Progenitor cell of endocrine pancreas (in vitro differentiated cells): Measurements from ENCODE around the gene KDELR3. TPM values are rescaled to one million over a fixed set of nuclear protein-coding genes. Genes with fewer than 3 reads are reported as not detected.

Experiments used
- DNase-seq: peaks from one replicate; pipeline ENCODE4 v3.0.0; 2021; ENCODE audit warnings: low spot score; ENCODE audit not compliant: unreplicated experiment
- H3K27ac Mint-ChIP-seq: 2 replicates; pipeline ENCODE4 v1.8.0; 2021; ENCODE audit warnings: mild to moderate bottlenecking, moderate library complexity, mixed read lengths
- H3K27me3 Mint-ChIP-seq: 2 replicates; pipeline ENCODE4 v1.8.0; 2021; ENCODE audit warnings: mixed read lengths
- H3K36me3 Mint-ChIP-seq: 2 replicates; pipeline ENCODE4 v1.8.0; 2022; ENCODE audit warnings: mixed read lengths; ENCODE audit not compliant: insufficient read depth
- H3K4me1 Mint-ChIP-seq: 2 replicates; pipeline ENCODE4 v1.8.0; 2021; ENCODE audit warnings: low read depth, mixed read lengths
- H3K4me3 Mint-ChIP-seq: 2 replicates; pipeline ENCODE4 v1.8.0; 2021; ENCODE audit warnings: low read depth, mild to moderate bottlenecking, moderate library complexity, mixed read lengths
- H3K9me3 Mint-ChIP-seq: 2 replicates; pipeline ENCODE4 v1.8.0; 2021; ENCODE audit warnings: low read depth, mixed read lengths
- total RNA-seq: library from RNA; stranded (reverse); gene quantifications from 2 replicates; pipeline ENCODE4 v1.2.1, GENCODE V29; 2021
- TF ChIP-seq, protein P1 (sequence below): fragments of 200-600 bp; sonication (generic); IDR thresholded peaks from one replicate; pipeline ENCODE4 v1.5.0; 2021; ENCODE audit warnings: antibody characterized with exemption, mild to moderate bottlenecking; ENCODE audit not compliant: unreplicated experiment

The KDELR3 gene
- total RNA-seq, 1 donor from 2014 or later = 5.7 TPM

DNA sequence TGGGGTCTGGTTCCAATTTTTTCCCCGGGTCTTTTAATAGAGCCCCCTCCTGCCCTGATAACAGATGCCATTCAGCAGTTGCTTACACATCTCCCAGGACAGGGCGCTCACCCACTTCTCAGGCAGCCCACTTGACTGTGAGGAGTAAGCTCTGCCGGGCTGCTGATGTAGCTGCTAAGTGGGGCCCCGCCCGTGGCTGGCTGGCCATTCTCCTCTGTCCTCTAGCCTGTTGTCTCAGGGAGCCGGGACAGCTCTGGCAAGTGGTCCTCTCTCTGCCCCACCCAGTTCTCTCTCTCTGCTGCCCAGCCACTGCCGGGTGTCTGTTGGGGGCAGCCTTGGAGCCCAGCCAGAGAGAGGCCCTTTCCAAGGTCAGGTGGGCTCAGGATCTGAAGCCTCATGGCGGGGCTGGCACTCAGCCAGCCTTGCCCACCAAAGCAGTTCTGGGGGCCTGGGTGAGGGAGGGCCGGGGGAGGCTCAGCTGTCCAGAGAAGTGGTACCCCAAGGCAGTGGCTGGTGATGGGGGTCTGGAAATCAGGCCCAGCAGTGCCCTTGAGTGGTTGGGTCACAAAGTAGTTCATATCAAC is 21.8 kb upstream of the KDELR3 start:
- H3K4me1 Mint-ChIP-seq = peaks cover 3% of the 10 kb centered on the region
- no peak overlapping the region for H3K4me3 Mint-ChIP-seq
- TF ChIP-seq, protein P1, sequence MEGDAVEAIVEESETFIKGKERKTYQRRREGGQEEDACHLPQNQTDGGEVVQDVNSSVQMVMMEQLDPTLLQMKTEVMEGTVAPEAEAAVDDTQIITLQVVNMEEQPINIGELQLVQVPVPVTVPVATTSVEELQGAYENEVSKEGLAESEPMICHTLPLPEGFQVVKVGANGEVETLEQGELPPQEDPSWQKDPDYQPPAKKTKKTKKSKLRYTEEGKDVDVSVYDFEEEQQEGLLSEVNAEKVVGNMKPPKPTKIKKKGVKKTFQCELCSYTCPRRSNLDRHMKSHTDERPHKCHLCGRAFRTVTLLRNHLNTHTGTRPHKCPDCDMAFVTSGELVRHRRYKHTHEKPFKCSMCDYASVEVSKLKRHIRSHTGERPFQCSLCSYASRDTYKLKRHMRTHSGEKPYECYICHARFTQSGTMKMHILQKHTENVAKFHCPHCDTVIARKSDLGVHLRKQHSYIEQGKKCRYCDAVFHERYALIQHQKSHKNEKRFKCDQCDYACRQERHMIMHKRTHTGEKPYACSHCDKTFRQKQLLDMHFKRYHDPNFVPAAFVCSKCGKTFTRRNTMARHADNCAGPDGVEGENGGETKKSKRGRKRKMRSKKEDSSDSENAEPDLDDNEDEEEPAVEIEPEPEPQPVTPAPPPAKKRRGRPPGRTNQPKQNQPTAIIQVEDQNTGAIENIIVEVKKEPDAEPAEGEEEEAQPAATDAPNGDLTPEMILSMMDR = no peak
- H3K27ac Mint-ChIP-seq = no peak overlapping the region
- no peak for DNase-seq
- H3K9me3 Mint-ChIP-seq = no peaks in the 10 kb centered on the region
- H3K36me3 Mint-ChIP-seq = no peaks in the 10 kb centered on the region
- H3K27me3 Mint-ChIP-seq = peaks cover 34% of the 10 kb centered on the region

DNA sequence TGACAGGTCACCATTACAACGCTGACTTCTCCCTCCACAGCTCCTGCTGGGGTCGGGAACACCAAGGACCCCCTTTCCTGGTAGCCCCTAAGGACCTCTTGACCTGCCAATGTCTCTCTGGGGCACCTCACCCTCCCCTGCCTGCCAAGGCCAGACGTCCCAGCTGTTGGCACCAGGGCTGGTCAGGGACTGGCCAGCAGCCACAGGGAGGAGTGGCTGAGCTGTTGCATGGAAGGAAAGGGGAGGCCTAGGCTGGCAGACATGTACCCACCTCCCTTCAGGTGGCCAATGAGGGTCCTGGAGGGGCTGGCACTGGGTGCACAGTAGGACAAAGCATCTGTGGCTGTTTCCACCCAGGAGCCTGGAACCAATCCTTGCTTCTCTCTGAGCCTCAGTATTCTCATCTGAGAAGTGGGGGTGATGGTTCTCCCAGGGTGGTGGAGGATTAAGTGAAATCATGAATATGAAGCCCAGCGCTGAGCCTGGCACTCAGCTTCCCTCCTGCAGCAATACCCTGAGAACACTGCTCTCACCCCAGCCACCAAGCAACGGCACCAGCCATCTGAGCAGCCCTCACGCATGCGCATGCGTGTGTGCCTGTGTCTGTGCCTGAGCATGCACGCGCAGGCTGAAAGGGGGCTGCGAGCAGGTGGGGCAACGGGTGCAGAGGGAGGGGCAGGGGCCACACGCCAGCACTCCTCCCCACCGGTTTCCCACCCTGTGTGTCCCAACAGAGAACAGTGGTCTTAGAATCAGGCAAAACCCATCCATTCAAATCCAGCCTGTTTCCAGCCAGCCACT is 18.8 kb upstream of the KDELR3 start:
- Mint-ChIP-seq H3K4me1 (no peaks in the 10 kb centered on the region), H3K4me3 (no peak overlapping the region), H3K27me3 (peaks cover 48% of the 10 kb centered on the region), H3K36me3 (no peaks in the 10 kb centered on the region), H3K27ac (no peak overlapping the region), H3K9me3 (no peaks in the 10 kb centered on the region)
- DNase-seq = no peak
- TF ChIP-seq, protein P1 = no peak

DNA sequence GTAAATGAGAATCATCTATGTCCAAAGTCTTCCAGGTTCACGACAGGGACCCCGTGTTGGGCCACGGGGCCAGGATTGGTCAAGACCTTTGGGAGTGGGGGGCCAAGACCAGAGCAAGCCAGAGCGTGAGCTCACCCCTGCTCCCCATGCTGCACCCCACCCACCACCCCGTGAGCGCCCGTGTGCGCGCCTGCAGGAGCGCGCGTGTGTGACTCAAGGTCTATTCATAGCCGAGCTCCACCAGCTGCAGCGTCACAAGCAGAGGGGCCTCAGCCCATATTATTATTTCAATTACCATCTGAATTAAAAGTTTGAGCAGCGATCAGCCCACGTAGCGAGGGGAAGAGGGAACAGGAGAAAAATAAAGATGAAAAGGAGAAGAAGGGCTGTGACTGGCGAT is 18.1 kb upstream of the KDELR3 start:
- peaks cover 3% of the 10 kb centered on the region for H3K4me1 Mint-ChIP-seq
- TF ChIP-seq, protein P1 = no peak
- no peak overlapping the region for H3K4me3 Mint-ChIP-seq
- no peak overlapping the region for H3K27ac Mint-ChIP-seq
- no peaks in the 10 kb centered on the region for H3K36me3 Mint-ChIP-seq
- H3K27me3 Mint-ChIP-seq = peaks cover 50% of the 10 kb centered on the region
- no peaks in the 10 kb centered on the region for H3K9me3 Mint-ChIP-seq
- no peak for DNase-seq

DNA sequence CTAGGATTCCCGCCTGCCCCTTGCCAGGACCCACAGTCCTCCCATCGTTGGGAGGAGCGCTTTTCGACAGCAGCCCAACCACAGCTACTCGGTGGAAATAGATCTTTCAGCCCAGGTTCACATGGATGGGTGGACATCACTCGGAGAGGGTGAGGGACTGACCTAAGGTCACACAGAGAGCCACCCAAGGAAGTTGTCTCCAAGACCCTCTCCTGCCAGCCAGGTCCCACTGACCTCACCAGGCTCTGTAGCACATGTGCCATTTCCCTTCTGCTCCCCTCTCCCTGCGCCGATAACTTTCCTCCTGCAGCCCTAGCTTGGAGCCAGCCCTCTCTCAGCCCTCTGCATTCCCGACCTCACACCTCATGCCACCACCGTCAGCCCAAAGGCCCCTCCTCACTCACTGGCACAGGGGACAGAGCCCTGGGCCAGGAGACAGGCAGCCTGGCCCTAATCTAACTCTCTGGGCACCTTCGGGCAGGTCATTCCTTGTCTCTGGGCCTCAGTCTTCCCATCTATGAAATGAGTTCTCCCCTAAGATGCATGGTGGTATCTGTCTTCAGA is 17.6 kb upstream of the KDELR3 start:
- Mint-ChIP-seq H3K4me3 (no peak overlapping the region), H3K27ac (no peak overlapping the region), H3K4me1 (peaks cover 3% of the 10 kb centered on the region), H3K27me3 (peaks cover 48% of the 10 kb centered on the region), H3K9me3 (no peaks in the 10 kb centered on the region), H3K36me3 (no peaks in the 10 kb centered on the region)
- no peak for DNase-seq
- TF ChIP-seq, protein P1 = no peak

DNA sequence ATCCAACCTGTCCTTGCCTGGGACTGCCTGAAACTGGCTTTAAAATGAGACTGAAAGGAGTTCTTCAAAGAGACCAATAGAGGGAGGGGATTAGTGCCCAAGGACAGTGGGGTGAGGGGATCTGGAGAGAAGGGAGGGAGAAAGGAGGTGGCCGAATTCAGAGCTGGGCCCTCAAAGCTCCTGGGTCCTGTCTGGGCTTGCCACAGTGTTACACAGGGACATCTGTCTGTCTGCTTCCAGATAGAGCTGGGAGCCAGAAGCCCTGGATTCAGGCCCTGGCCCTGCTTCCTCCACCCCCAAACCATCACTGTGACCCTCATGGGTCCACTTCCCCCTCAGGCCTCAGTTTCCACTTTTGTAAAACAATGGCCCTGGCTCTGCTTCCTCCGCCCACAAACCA is 16.5 kb upstream of the KDELR3 start:
- H3K4me1 Mint-ChIP-seq = peaks cover 4% of the 10 kb centered on the region
- no peak for DNase-seq
- no peaks in the 10 kb centered on the region for H3K36me3 Mint-ChIP-seq
- TF ChIP-seq, protein P1 = no peak
- no peak overlapping the region for H3K27ac Mint-ChIP-seq
- H3K9me3 Mint-ChIP-seq = no peaks in the 10 kb centered on the region
- H3K27me3 Mint-ChIP-seq = peaks cover 49% of the 10 kb centered on the region
- H3K4me3 Mint-ChIP-seq = no peak overlapping the region
